Measurements from ENCODE around the gene ROBO1. TPM values are rescaled to one million over a fixed set of nuclear protein-coding genes. Genes with fewer than 3 reads are reported as not detected.

The ROBO1 gene
- total and polyA plus RNA-seq, 2 of the 8 experiments (the other 6 are each of a cell fraction or from before 2014, with no cell fraction given), result 51.4 to 91.0 TPM

GRCh38 chr3:78689378-78689777 lies 1078.4 kb downstream of the ROBO1 start (continued):
- TF ChIP-seq CHD7 (IDR thresholded peaks at IDR 0.05; ENCODE audit: insufficient replicate concordance, low read length) (no peak), SP1 (IDR thresholded peaks at IDR 0.05; ENCODE audit: low read depth, low read length) (no peak), POLR2AphosphoS5 (IDR thresholded peaks at IDR 0.05; ENCODE audit: low read depth, low read length) (no peak), CHD1 (IDR thresholded peaks at IDR 0.05; ENCODE audit: low read depth, low read length) (no peak)
